ENCODE data around the gene KAZN. TPM values are rescaled to one million over a fixed set of nuclear protein-coding genes. Genes with fewer than 3 reads are reported as not detected.
A peak's percentile ranks its signal among the peaks of the same experiment; 100 is the strongest.

Gene KAZN
- total RNA-seq, 1 donor from 2014 or later = 33.5 TPM

DNA sequence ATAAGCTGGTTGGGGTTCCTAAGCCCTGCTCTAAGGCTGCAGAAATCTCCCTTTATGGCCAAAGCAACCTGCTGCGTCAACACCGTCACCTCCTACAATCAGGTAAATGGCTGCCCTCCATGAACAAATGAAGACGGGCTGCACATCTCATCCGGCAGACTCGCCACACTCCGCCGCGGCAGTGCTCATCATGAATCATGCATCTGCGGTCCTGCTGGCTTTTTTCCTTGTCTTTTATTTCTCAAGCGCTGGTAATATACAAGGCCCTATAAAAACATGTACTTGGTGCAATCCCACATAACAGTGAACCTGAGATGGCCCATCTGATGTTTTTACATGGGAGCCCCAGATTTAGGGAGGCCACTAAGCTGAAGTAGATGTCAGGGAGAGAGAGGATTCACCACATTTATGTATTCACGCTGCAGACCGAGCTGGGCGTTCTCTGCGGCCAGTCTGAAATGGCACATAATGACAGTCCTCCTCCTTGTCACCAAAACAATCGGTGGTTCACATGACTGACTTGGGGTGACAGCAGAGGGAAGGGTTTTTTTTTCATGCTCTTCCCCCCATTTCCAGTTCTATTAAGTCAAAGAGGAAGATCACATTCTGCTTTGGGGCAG, 91.6 kb downstream of the KAZN start:
- H3K9me3 ChIP-seq = no peaks in the 10 kb centered on the region
- H3K4me1 ChIP-seq = no peaks in the 10 kb centered on the region
- intact Hi-C loops (cut with DNase I) = no loop called here
- TF ChIP-seq CTCF (IDR thresholded peaks at IDR 0.05) = no peak
- H3K36me3 ChIP-seq = no peaks in the 10 kb centered on the region
- DNase-seq (no peak), ATAC-seq (no peak)
- no peak overlapping the region for H3K4me3 ChIP-seq
- peaks cover 6% of the 10 kb centered on the region for H3K27me3 ChIP-seq
- H3K27ac ChIP-seq = no peak overlapping the region

DNA sequence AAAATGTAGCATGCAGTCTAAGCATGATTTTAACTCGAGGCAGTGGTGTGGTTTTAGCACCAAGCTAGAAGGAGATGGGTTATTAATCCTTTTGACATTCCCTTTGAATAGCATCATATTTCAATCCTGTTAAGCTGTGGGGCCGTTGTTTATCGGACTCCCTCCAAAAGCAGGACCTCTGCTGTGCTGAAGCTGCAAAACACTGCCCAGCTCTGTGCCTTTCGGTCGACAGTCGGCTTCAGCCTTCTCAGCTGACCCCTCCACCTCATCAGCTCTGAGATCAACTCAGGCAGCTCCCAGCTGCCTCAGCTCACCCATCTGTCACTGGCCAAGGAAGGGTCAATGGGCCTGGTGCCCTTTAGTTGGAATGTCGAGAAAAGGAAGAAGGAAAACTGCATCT, 95.5 kb downstream of the KAZN start:
- peak; percentile 49 for ATAC-seq
- intact Hi-C loops (cut with DNase I) = no loop called here
- no peaks in the 10 kb centered on the region for H3K4me1 ChIP-seq
- no peaks in the 10 kb centered on the region for H3K36me3 ChIP-seq
- H3K27me3 ChIP-seq = peaks cover 6% of the 10 kb centered on the region
- no peak for TF ChIP-seq CTCF (IDR thresholded peaks at IDR 0.05)
- no peak for DNase-seq
- H3K9me3 ChIP-seq = no peaks in the 10 kb centered on the region
- no peak overlapping the region for H3K4me3 ChIP-seq
- no peak overlapping the region for H3K27ac ChIP-seq

DNA sequence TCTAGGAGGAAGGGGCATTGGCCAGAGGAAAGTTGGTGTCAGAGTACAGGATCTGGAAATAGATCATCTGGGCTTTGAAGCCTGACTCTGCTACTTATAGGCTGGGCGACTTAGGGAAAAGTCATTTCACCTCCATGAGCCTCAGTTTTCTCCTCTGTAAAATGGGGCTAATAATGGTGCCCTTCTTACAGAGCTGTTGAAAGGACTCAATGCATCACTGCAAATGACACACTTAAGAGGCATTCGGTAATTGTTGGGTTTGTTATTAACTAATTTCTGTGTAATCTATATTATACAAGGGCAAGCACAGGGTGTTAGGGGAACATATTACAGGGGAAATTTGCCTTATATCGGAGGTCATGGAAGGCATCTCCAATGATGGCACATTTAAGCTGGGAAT, 96.1 kb downstream of the KAZN start:
- Histone ChIP-seq H3K9me3 (no peaks in the 10 kb centered on the region), H3K4me3 (no peak overlapping the region), H3K27me3 (peaks cover 6% of the 10 kb centered on the region), H3K4me1 (no peaks in the 10 kb centered on the region), H3K36me3 (no peaks in the 10 kb centered on the region), H3K27ac (no peak overlapping the region)
- no peak for TF ChIP-seq CTCF (IDR thresholded peaks at IDR 0.05)
- DNase-seq (no peak), ATAC-seq (no peak)
- intact Hi-C loops (cut with DNase I) = no loop called here

GRCh38 chr1:14696761-14697160, 98.3 kb downstream of the KAZN start:
- no peaks in the 10 kb centered on the region for H3K9me3 ChIP-seq
- H3K27ac ChIP-seq = no peak overlapping the region
- peaks cover 6% of the 10 kb centered on the region for H3K27me3 ChIP-seq
- intact Hi-C loops (cut with DNase I) = no loop called here
- no peaks in the 10 kb centered on the region for H3K4me1 ChIP-seq
- no peaks in the 10 kb centered on the region for H3K36me3 ChIP-seq
- DNase-seq (no peak), ATAC-seq (no peak)
- no peak for TF ChIP-seq CTCF (IDR thresholded peaks at IDR 0.05)
- H3K4me3 ChIP-seq = no peak overlapping the region

DNA sequence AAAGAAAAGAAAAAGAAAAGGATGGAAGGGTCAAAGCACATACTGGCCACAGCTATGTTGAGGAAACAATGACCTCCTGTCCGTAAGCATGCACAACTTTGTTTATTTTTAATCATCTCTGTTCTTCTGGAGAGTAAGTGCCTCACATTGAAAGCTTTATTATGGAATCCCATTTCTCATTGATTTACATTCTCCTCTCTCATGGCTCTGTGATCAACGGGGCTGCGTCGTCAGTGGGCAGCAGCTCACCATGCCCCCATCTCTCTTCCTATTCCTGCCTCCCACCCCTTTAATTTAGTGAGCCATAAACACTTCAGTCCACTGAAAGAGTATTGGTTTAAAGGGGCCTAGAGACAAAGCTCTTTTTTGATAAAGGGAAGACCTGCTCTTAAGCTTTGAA, 98.9 kb downstream of the KAZN start:
- Histone ChIP-seq H3K36me3 (no peaks in the 10 kb centered on the region), H3K9me3 (no peaks in the 10 kb centered on the region), H3K4me1 (no peaks in the 10 kb centered on the region), H3K27ac (no peak overlapping the region), H3K4me3 (no peak overlapping the region), H3K27me3 (peaks cover 6% of the 10 kb centered on the region)
- DNase-seq (no peak), ATAC-seq (no peak)
- intact Hi-C loops (cut with DNase I) = no loop called here
- no peak for TF ChIP-seq CTCF (IDR thresholded peaks at IDR 0.05)

DNA sequence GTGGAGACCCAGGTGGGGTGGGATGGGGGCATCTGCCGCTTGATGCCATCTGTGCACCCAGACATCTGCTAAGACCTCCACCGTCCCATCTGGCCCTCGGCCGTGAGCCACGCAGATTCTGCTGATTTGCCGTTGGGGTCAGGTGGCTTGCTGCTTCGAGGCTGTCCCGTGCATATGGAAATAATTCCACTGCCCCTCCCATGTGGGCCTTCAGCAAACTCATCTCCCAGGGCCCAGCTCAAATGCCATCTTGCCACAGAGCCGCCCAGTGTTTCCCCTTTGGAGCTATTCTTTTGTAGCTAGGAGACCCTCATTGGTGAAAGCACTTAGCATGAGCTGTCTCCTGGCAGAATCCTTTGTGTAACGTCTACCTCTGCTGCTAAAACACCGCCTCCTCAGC, 99.8 kb downstream of the KAZN start:
- H3K9me3 ChIP-seq = no peaks in the 10 kb centered on the region
- DNase-seq (no peak), ATAC-seq (no peak)
- H3K27me3 ChIP-seq = no peaks in the 10 kb centered on the region
- intact Hi-C loops (cut with DNase I) = no loop called here
- no peaks in the 10 kb centered on the region for H3K36me3 ChIP-seq
- no peaks in the 10 kb centered on the region for H3K4me1 ChIP-seq
- H3K27ac ChIP-seq = no peak overlapping the region
- TF ChIP-seq CTCF (IDR thresholded peaks at IDR 0.05) = no peak
- no peak overlapping the region for H3K4me3 ChIP-seq

Measured in upper lobe of right lung (tissue), 1 donor.